PFSK-1 (cell line): ENCODE measurements around the gene LITAFD.

Source experiments
- FOXP2 ChIP-seq: optimal IDR thresholded peaks from 2 replicates; pipeline ENCODE3; 2011; ENCODE audit warnings: borderline replicate concordance, control low read depth, inconsistent platforms; ENCODE audit not compliant: insufficient read depth; ENCODE audit errors: extremely low read length, extremely low read depth
- POLR2AphosphoS5 ChIP-seq: IDR thresholded peaks from 2 replicates; pipeline ENCODE4 v1.6.1; 2012; ENCODE audit warnings: low read depth, mild to moderate bottlenecking, control low read depth, low read length, moderate library complexity
- TAF1 ChIP-seq: IDR thresholded peaks from 2 replicates; pipeline ENCODE4 v1.6.1; 2012; ENCODE audit warnings: low read length, control low read depth, borderline replicate concordance; ENCODE audit not compliant: insufficient read depth

GRCh38 chr16:8874388-8874787 is 7.8 kb upstream of the LITAFD start:
- TF ChIP-seq POLR2AphosphoS5 (no peak), FOXP2 (no peak), TAF1 (no peak)
